Natural killer cell (primary cell): Measurements from ENCODE around the gene RAB42. TPM values are rescaled to one million over a fixed set of nuclear protein-coding genes. Genes with fewer than 3 reads are reported as not detected.

Source experiments
- ATAC-seq, 3 donors: fragments of 150-1000 bp in 2 of 3; fragments of 200-7000 bp in 1 of 3; cut with Tn5 transposase; 1 replicate in 1 of 3; 2 replicates in 2 of 3; pipeline ENCODE4 v1.10.0; 2021; ENCODE audit warnings: mild to moderate bottlenecking in 2 of 3, moderate library complexity in 2 of 3
- DNase-seq, 2 donors: peaks; one replicate each; pipeline versions ENCODE4 v3.0.0 to v3.0.0-alpha.2; 2013 to 2021; ENCODE audit warnings: mixed read lengths in 1 of 2
- H3K27ac ChIP-seq: one replicate; pipeline ENCODE4 v1.5.1; 2013; ENCODE audit warnings: mild to moderate bottlenecking, low read length
- H3K27me3 ChIP-seq: one replicate; pipeline ENCODE4 v1.6.1; 2013; ENCODE audit warnings: low read length; ENCODE audit not compliant: control insufficient read depth, insufficient read depth
- H3K36me3 ChIP-seq: one replicate; pipeline ENCODE4 v1.6.1; 2013; ENCODE audit warnings: low read length; ENCODE audit not compliant: control insufficient read depth, insufficient read depth
- H3K4me1 ChIP-seq: one replicate; pipeline ENCODE4 v1.6.1; 2013; ENCODE audit warnings: low read length; ENCODE audit not compliant: control insufficient read depth, insufficient read depth
- H3K4me3 ChIP-seq: one replicate; pipeline ENCODE4 v1.5.1; 2013; ENCODE audit warnings: low read length
- H3K9me3 ChIP-seq: one replicate; pipeline ENCODE4 v1.6.1; 2013; ENCODE audit warnings: low read length; ENCODE audit not compliant: control insufficient read depth, insufficient read depth
- H3K27ac Mint-ChIP-seq, 2 donors: one replicate each; pipeline ENCODE4 v1.8.0; 2022; ENCODE audit warnings: mild to moderate bottlenecking in 2 of 2, mixed read lengths in 2 of 2, moderate library complexity in 1 of 2
- H3K27me3 Mint-ChIP-seq, 2 donors: one replicate each; pipeline ENCODE4 v1.8.0; 2022; ENCODE audit warnings: low read depth in 2 of 2, mixed read lengths in 2 of 2
- H3K36me3 Mint-ChIP-seq: one replicate; pipeline ENCODE4 v1.8.0; 2022; ENCODE audit warnings: mixed read lengths
- H3K4me1 Mint-ChIP-seq, 2 donors: one replicate each; pipeline ENCODE4 v1.8.0; 2022; ENCODE audit warnings: mixed read lengths in 2 of 2
- H3K4me3 Mint-ChIP-seq: one replicate; pipeline ENCODE4 v1.8.0; 2022; ENCODE audit warnings: mild to moderate bottlenecking, moderate library complexity, mixed read lengths
- H3K9me3 Mint-ChIP-seq, 2 donors: one replicate each; pipeline ENCODE4 v1.8.0; 2022; ENCODE audit warnings: mixed read lengths in 2 of 2
- CTCF ChIP-seq: fragments of 200-600 bp; IDR thresholded peaks from one replicate; pipeline ENCODE4 v1.8.0; 2022; ENCODE audit warnings: antibody characterized with exemption
- WGBS: methylation state at CpG from one replicate; pipeline ENCODE4 v1.1.7; 2013; ENCODE audit warnings: missing lambda C conversion rate; ENCODE audit not compliant: insufficient coverage; 5-methylcytosine and 5-hydroxymethylcytosine counted together
- intact Hi-C: fragments of 100-400 bp; cut with micrococcal nuclease; formaldehyde crosslinking; loops from one replicate; pipeline ENCODE4 v1.14.2; 2022
- total RNA-seq, 4 donors: library from RNA; stranded (reverse); fragments of 120-200 nt in 1 of 4; gene quantifications; one replicate each; pipeline versions ENCODE4 v1.2.3 to v1.2.4, GENCODE V29; 2013 to 2022

Gene RAB42
- total RNA-seq: under 1 TPM in 1 of 3 donors, not detected in 2; 0.38 TPM
- not detected for total RNA-seq (2013)

- no peaks in the 10 kb centered on the region for H3K36me3 Mint-ChIP-seq
- peaks cover 4 to 12% of the 10 kb centered on the region in 2 donors for H3K4me1 Mint-ChIP-seq
- Histone ChIP-seq H3K27ac (no peak within 1 kb of the TSS), H3K4me1 (peaks cover 10% of the 10 kb centered on the region), H3K9me3 (no peaks in the 10 kb centered on the region), H3K36me3 (no peaks in the 10 kb centered on the region), H3K4me3 (no peak within 1 kb of the TSS), H3K27me3 (peaks cover 5% of the 10 kb centered on the region)
- peak in 1 of 2 donors; percentile 34 for DNase-seq
- WGBS: 50% methylated on average over 6 of the region's 13 CpGs
- peaks cover 0 to 4% of the 10 kb centered on the region in 2 donors for H3K27me3 Mint-ChIP-seq
- intact Hi-C loops: no loop called here
- H3K9me3 Mint-ChIP-seq: no peaks in the 10 kb centered on the region
- H3K4me3 Mint-ChIP-seq: peak within 1 kb of the TSS; percentile 71
- ATAC-seq: peak; percentile 49 to 68 (median 68)
- H3K27ac Mint-ChIP-seq: peak within 1 kb of the TSS in 1 of 2 donors; percentile 52
- no peak for TF ChIP-seq CTCF
These were observed at the start of gene RAB42 for GRCh38 chr1:28591708-28592320. TSS of gene RAB42 (plus strand) at chr1:28592265. CDS start at chr1:28592512, 247 bp downstream.

GRCh38 chr1:28545246-28545628 lies 46.8 kb upstream of the RAB42 start:
- H3K9me3 ChIP-seq: no peaks in the 10 kb centered on the region
- H3K27me3 Mint-ChIP-seq: no peaks in the 10 kb centered on the region
- TF ChIP-seq CTCF: no peak
- H3K4me3 Mint-ChIP-seq: no peak overlapping the region
- no peaks in the 10 kb centered on the region for H3K36me3 ChIP-seq
- intact Hi-C loops: no loop called here
- H3K4me1 ChIP-seq: no peaks in the 10 kb centered on the region
- H3K4me1 Mint-ChIP-seq: no peaks in the 10 kb centered on the region
- no peaks in the 10 kb centered on the region for H3K27me3 ChIP-seq
- no peak overlapping the region for H3K27ac Mint-ChIP-seq
- no peaks in the 10 kb centered on the region for H3K9me3 Mint-ChIP-seq
- no peak overlapping the region for H3K27ac ChIP-seq
- no peaks in the 10 kb centered on the region for H3K36me3 Mint-ChIP-seq
- ATAC-seq (no peak), DNase-seq (no peak)
- 96% methylated on average over 1 of the region's 4 CpGs for WGBS
- H3K4me3 ChIP-seq: no peak overlapping the region

GRCh38 chr1:28548318-28548717 lies 43.7 kb upstream of the RAB42 start:
- no peak overlapping the region for H3K27ac Mint-ChIP-seq
- TF ChIP-seq CTCF: no peak
- H3K4me1 Mint-ChIP-seq: peaks cover 10 to 11% of the 10 kb centered on the region in 2 donors
- H3K27me3 Mint-ChIP-seq: no peaks in the 10 kb centered on the region
- Histone ChIP-seq H3K4me3 (no peak overlapping the region), H3K4me1 (peaks cover 11% of the 10 kb centered on the region), H3K27ac (no peak overlapping the region), H3K36me3 (no peaks in the 10 kb centered on the region), H3K27me3 (no peaks in the 10 kb centered on the region), H3K9me3 (no peaks in the 10 kb centered on the region)
- H3K4me3 Mint-ChIP-seq: no peak overlapping the region
- intact Hi-C loops: no loop called here
- 89% methylated on average over 3 of the region's 3 CpGs for WGBS
- no peaks in the 10 kb centered on the region for H3K36me3 Mint-ChIP-seq
- ATAC-seq (no peak), DNase-seq (no peak)
- H3K9me3 Mint-ChIP-seq: no peaks in the 10 kb centered on the region

GRCh38 chr1:28551381-28551780 lies 40.7 kb upstream of the RAB42 start:
- H3K36me3 Mint-ChIP-seq: no peaks in the 10 kb centered on the region
- no peak for DNase-seq
- H3K9me3 ChIP-seq: no peaks in the 10 kb centered on the region
- no peaks in the 10 kb centered on the region for H3K27me3 ChIP-seq
- no peak overlapping the region for H3K27ac ChIP-seq
- no peak overlapping the region for H3K4me3 Mint-ChIP-seq
- intact Hi-C loops: no loop called here
- H3K4me1 ChIP-seq: peaks cover 18% of the 10 kb centered on the region
- 93% methylated on average over 6 of the region's 6 CpGs for WGBS
- no peak for ATAC-seq
- no peaks in the 10 kb centered on the region for H3K9me3 Mint-ChIP-seq
- H3K4me1 Mint-ChIP-seq: peaks cover 17 to 19% of the 10 kb centered on the region in 2 donors
- no peak overlapping the region for H3K4me3 ChIP-seq
- TF ChIP-seq CTCF: no peak
- H3K27me3 Mint-ChIP-seq: no peaks in the 10 kb centered on the region
- H3K27ac Mint-ChIP-seq: peak overlapping the region in 1 of 2 donors; percentile 99
- peaks cover 2% of the 10 kb centered on the region for H3K36me3 ChIP-seq
